ENCODE results near the gene LIN7C.
A peak's percentile ranks its signal among the peaks of the same experiment; 100 is the strongest.
"Not testable (repeated sequence)": the region's sequence is repeated elsewhere in the genome, so short reads cannot be mapped to it uniquely, and the experiment has no call there.

The LIN7C gene

GRCh38 chr11:27506200-27507182 lies at the start of gene LIN7C:
TSS of gene LIN7C (minus strand) at chr11:27506769. CDS start at chr11:27506752, 17 bp downstream.
- peak; percentile 97 for DNase-seq

- no peak for DNase-seq
Observed at GRCh38 chr11:27555264-27555663, 48.7 kb upstream of the LIN7C start.

DNA sequence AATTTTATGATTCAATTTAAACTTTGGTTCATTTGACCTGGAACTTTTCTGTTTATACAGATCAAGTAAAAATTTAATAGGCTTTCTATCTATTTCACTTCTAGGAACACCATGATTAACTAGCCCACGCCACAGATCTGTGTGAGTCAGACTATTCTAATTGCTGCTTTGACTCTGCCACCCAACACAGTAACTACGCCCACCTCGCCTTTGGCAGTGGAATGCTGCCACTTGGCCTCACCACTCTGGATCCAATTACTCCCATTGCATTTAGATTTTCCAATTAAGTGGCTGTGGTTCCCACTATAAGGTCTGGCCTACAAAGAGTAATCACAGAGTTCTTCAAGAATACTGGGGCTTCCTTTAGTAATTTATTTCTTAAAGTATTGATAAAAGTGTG lies 46.6 kb upstream of the LIN7C start:
- no peak for DNase-seq

- no peak for DNase-seq
Observed at GRCh38 chr11:27552341-27552740, 45.8 kb upstream of the LIN7C start.

DNA sequence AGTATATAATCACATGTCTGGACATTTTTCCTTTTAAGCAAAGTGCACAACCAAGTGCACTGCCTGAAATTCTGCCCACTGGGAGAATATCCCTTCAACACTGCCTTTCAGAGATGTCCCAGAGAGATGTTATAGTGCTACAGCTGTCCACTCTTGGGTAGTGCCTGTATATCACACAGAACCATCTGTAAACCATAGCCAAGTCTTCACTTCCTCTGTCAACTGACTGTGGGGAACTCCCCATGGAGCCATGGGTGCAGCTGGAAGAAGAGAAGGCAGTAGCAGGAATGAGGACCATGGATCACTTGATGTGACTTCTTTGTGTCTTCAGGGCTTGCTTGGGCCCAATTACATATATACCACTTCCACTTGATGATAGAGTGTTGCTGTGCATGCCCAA lies 44.6 kb upstream of the LIN7C start:
- DNase-seq, result no peak

DNA sequence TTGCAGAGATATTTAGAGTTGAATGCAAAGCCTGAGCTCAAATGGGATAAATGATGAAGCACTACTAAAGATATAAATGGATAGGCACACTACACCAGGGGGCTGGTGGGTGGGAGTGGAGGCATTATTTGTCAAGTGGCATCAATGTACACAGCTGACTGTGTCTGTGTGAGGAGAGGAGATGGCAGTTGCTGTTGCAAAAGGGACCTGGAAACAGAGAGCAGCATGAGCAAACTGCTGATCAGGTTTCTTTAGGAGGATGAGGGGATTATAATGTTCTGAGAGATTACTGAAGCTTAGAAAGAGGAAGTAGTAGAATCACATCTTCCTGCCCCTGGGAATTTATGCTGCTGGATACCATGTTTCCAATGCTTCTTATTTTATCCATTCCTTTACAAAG lies 39.4 kb upstream of the LIN7C start:
- no peak for DNase-seq

GRCh38 chr11:27545035-27545434 lies 38.5 kb upstream of the LIN7C start:
- DNase-seq, result no peak

- DNase-seq, result no peak
Observed at GRCh38 chr11:27541790-27542189, 35.2 kb upstream of the LIN7C start.

GRCh38 chr11:27540051-27540450 lies 33.5 kb upstream of the LIN7C start:
- no peak for DNase-seq

GRCh38 chr11:27535103-27535502 lies 28.5 kb upstream of the LIN7C start:
- no peak for DNase-seq

DNA sequence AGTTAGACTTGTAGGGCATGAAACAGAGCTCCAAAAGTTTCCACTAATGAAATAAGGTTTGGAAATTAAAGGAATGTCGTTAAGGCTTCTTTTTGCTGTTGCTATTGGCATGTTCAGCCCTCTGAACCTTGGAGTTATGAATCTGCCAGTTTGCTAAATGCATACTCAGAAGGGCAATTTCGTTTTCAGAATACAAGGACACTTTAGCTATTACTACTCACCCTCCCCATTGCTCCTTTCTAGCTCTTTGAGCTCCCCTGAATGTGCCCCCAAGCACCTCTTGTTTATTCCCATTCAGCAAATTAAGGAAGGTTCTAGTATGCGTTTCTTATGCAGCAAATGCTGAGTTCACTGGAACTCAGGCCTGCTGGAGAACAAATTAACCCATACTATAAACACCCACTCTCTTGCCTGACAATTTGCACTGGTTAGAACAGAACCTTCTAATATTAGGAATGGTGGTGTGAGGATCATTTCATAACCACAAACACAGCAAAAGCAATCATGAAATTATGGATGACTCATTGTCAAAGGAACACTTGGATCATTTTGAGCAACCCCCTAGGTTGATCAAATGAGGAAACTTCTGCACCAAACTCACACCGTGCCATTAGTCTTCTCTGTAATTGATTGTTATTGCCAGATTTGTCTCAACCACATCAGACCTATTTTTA lies 26.2 kb upstream of the LIN7C start:
- DNase-seq, result no peak

- DNase-seq, result no peak
Observed at GRCh38 chr11:27528712-27529111, 22.1 kb upstream of the LIN7C start.

DNA sequence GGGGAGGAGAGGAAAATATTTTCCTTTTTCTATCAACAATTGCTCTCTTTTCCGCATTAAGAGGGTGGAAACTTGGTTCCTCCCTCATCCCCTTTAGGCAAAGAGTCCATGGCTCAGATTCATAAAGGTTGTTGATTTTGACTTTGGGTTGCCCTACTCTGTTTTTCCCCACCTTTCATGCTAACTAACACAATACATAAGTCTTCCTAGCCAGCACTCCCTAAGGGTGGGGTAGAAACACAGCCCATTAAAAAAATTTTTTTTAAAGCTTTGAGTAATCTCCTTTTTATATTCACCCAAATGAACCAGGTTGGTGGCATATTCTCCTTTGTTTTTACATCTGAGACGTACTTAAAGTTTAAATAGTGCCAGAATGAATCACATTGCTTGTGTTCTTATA lies 20.0 kb upstream of the LIN7C start:
- DNase-seq, result no peak

GRCh38 chr11:27525824-27526516 lies 19.4 kb upstream of the LIN7C start:
- DNase-seq, result no peak

DNA sequence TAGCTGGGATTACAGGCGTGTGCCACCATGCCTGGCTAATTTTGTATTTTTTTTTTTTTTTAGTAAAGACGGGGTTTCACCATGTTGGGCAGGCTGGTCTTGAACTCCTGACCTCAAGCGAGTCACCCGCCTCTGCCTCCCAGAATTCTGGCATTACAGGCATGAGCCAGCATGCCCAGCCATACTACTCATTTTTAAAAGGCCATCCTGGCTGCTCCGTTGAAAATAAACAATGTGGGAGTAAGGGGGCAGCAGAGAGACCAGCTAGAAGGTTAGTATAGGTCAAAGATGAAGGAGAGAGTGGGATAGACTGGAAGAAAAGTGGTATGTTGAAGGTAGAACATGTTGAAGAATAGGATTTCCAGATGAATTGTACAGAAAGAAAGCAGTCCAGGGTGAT lies 17.6 kb upstream of the LIN7C start:
- DNase-seq, result no peak

- DNase-seq, result no peak
Observed at GRCh38 chr11:27520226-27520625, 13.7 kb upstream of the LIN7C start.

DNA sequence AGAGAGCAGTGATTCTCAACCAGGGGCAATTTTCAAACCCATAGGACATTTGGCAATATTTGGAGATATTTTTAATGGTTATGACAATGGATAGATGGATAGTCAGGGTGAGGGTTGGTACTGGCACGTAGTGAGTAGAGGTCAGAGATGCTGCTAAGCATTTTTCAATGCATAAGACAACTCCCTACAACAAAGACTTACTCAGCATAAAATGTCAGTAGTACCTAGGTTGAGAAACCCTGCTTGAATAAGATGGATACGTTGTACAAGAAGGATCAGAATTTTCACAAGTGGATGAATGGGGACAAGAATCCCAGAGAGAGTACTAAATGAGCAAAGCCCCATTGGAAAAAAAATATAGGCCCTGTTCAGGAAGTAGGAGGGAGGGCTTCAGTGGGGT lies 11.9 kb upstream of the LIN7C start:
- no peak for DNase-seq

DNA sequence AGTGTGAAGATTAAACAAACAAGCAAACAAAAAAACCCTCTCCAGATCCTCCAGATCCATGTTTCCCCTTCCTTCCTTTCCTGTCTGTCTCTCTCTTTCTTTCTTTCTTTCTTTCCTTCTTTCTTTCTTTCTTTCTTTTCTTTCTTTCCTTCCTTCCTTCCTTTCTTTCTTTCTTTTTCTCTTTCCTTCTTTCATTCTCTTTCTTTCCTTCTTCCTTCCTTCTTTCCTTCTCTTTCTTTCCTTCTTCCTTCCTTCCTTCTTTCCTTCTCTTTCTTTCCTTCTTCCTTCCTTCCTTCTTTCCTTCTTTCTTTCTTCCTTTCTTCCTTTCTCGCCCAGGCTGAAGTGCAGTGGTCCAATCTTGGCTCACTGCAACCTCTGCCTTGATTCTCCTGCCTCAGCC lies 10.9 kb upstream of the LIN7C start:
- not testable (repeated sequence) for DNase-seq

- no peak for DNase-seq
Observed at GRCh38 chr11:27514558-27514957, 8.0 kb upstream of the LIN7C start.

DNA sequence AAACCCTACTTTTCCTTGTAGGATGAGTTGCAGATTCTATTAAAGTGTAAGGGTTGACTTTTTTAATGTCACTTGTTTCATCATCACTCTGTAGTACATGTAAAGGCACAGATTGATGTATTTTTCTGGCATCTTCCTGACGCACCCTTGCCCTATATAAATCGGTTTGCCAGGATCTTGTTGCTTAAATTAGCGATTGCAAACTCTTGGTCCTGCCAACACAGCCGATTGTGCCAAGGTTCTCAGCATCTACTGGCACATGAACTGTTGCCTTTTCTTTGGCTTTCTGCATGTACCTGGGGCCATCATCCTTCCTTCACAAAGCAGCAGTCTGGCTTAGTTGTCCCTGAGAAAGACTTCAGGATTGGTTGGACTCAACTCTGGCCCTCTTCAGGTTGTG lies 7.5 kb upstream of the LIN7C start:
- no peak for DNase-seq

DNA sequence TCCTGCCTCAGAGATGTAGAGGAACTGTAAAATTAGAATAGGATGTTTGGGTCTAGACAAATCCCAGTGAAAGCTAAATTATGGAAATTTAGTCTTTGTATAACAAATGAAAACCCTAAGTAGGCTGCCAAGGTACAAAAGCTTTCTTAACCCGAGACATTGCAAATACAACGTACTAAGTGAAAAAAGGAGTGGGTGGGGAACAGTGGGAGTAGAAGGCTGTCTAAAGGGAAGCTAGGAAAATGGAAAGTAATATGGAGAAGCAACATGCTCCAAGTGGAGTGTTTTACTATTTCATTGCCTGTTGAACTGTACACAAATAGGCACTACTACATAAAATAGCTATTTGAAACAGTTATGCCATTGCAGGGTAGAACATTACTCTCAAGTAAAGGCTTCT lies 6.8 kb upstream of the LIN7C start:
- DNase-seq, result no peak

DNA sequence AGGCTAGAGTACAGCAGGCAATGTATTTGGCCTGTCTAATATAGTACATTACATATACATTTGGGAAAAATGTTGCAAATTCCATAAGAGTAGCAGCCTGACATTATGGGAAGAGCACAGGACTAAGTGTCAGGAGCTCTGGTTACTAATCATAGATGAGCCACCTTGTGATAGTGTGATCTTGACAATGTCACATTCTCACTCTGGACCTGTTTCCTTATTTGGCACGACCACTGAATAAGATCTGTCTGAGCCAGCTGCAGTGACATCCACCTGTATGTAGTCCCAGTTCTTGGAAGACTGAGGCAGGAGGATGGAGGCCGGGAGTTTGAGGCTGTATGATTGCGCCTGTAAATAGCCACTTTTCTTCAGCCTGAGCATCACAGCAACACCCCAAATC lies 5.7 kb upstream of the LIN7C start:
- no peak for DNase-seq

- no peak for DNase-seq
Observed at GRCh38 chr11:27509908-27510307, 3.3 kb upstream of the LIN7C start.

Data from CD4-positive, alpha-beta T cell treated with Interleukin-4 for 4 hours (primary cell).